ENCODE measurements around the gene LRP1-AS.

The LRP1-AS gene

GRCh38 chr12:57171668-57172067 lies 24.2 kb upstream of the LRP1-AS start:
- H3K36me3 Mint-ChIP-seq (ENCODE audit: low read depth): no peaks in the 10 kb centered on the region
- H3K27me3 Mint-ChIP-seq: no peaks in the 10 kb centered on the region
- peaks cover 9% of the 10 kb centered on the region for H3K4me1 Mint-ChIP-seq (ENCODE audit: low read depth)
- no peak overlapping the region for H3K4me3 Mint-ChIP-seq
- H3K27ac Mint-ChIP-seq: no peak overlapping the region
- H3K9me3 Mint-ChIP-seq: no peaks in the 10 kb centered on the region
- no peak for DNase-seq

- H3K9me3 Mint-ChIP-seq: no peaks in the 10 kb centered on the region
- no peak for DNase-seq
- H3K4me3 Mint-ChIP-seq: no peak overlapping the region
- H3K27me3 Mint-ChIP-seq: no peaks in the 10 kb centered on the region
- peaks cover 13% of the 10 kb centered on the region for H3K4me1 Mint-ChIP-seq (ENCODE audit: low read depth)
- no peak overlapping the region for H3K27ac Mint-ChIP-seq
- no peaks in the 10 kb centered on the region for H3K36me3 Mint-ChIP-seq (ENCODE audit: low read depth)
These were observed 23.5 kb upstream of the LRP1-AS start for GRCh38 chr12:57170927-57171326.

- Mint-ChIP-seq H3K4me3 (no peak overlapping the region), H3K27me3 (no peaks in the 10 kb centered on the region), H3K36me3 (ENCODE audit: low read depth) (no peaks in the 10 kb centered on the region), H3K27ac (no peak overlapping the region), H3K9me3 (no peaks in the 10 kb centered on the region), H3K4me1 (ENCODE audit: low read depth) (peaks cover 13% of the 10 kb centered on the region)
- DNase-seq: no peak
These were observed 23.0 kb upstream of the LRP1-AS start for GRCh38 chr12:57170408-57170807.

GRCh38 chr12:57169969-57170368 lies 22.6 kb upstream of the LRP1-AS start:
- H3K27ac Mint-ChIP-seq: no peak overlapping the region
- H3K36me3 Mint-ChIP-seq (ENCODE audit: low read depth): no peaks in the 10 kb centered on the region
- H3K9me3 Mint-ChIP-seq: no peaks in the 10 kb centered on the region
- H3K27me3 Mint-ChIP-seq: no peaks in the 10 kb centered on the region
- DNase-seq: no peak
- peaks cover 13% of the 10 kb centered on the region for H3K4me1 Mint-ChIP-seq (ENCODE audit: low read depth)
- no peak overlapping the region for H3K4me3 Mint-ChIP-seq

GRCh38 chr12:57169046-57169795 lies 21.8 kb upstream of the LRP1-AS start:
- Mint-ChIP-seq H3K27me3 (no peaks in the 10 kb centered on the region), H3K4me1 (ENCODE audit: low read depth) (peaks cover 13% of the 10 kb centered on the region), H3K36me3 (ENCODE audit: low read depth) (no peaks in the 10 kb centered on the region), H3K9me3 (no peaks in the 10 kb centered on the region), H3K27ac (no peak overlapping the region), H3K4me3 (no peak overlapping the region)
- DNase-seq: no peak

GRCh38 chr12:57168058-57168457 lies 20.6 kb upstream of the LRP1-AS start:
- Mint-ChIP-seq H3K4me1 (ENCODE audit: low read depth) (peaks cover 13% of the 10 kb centered on the region), H3K27me3 (no peaks in the 10 kb centered on the region), H3K9me3 (no peaks in the 10 kb centered on the region), H3K36me3 (ENCODE audit: low read depth) (no peaks in the 10 kb centered on the region), H3K4me3 (no peak overlapping the region), H3K27ac (no peak overlapping the region)
- DNase-seq: no peak

GRCh38 chr12:57166971-57167371 lies 19.6 kb upstream of the LRP1-AS start:
- Mint-ChIP-seq H3K9me3 (no peaks in the 10 kb centered on the region), H3K36me3 (ENCODE audit: low read depth) (no peaks in the 10 kb centered on the region), H3K27me3 (no peaks in the 10 kb centered on the region), H3K4me1 (ENCODE audit: low read depth) (peaks cover 13% of the 10 kb centered on the region), H3K4me3 (no peak overlapping the region), H3K27ac (peak overlapping the region; percentile 72)
- DNase-seq: peak; percentile 52

- no peak for DNase-seq
- Mint-ChIP-seq H3K4me3 (no peak overlapping the region), H3K36me3 (ENCODE audit: low read depth) (no peaks in the 10 kb centered on the region), H3K27ac (no peak overlapping the region), H3K27me3 (no peaks in the 10 kb centered on the region), H3K4me1 (ENCODE audit: low read depth) (peaks cover 13% of the 10 kb centered on the region), H3K9me3 (no peaks in the 10 kb centered on the region)
These were observed 18.3 kb upstream of the LRP1-AS start for GRCh38 chr12:57165741-57166140.

GRCh38 chr12:57164966-57165625 lies 17.7 kb upstream of the LRP1-AS start:
- no peaks in the 10 kb centered on the region for H3K36me3 Mint-ChIP-seq (ENCODE audit: low read depth)
- no peaks in the 10 kb centered on the region for H3K27me3 Mint-ChIP-seq
- H3K4me3 Mint-ChIP-seq: no peak overlapping the region
- no peak for DNase-seq
- peaks cover 13% of the 10 kb centered on the region for H3K4me1 Mint-ChIP-seq (ENCODE audit: low read depth)
- no peak overlapping the region for H3K27ac Mint-ChIP-seq
- H3K9me3 Mint-ChIP-seq: no peaks in the 10 kb centered on the region

- no peaks in the 10 kb centered on the region for H3K36me3 Mint-ChIP-seq (ENCODE audit: low read depth)
- no peak overlapping the region for H3K27ac Mint-ChIP-seq
- H3K4me1 Mint-ChIP-seq (ENCODE audit: low read depth): peaks cover 13% of the 10 kb centered on the region
- H3K9me3 Mint-ChIP-seq: no peaks in the 10 kb centered on the region
- H3K4me3 Mint-ChIP-seq: no peak overlapping the region
- no peak for DNase-seq
- no peaks in the 10 kb centered on the region for H3K27me3 Mint-ChIP-seq
These were observed 17.0 kb upstream of the LRP1-AS start for GRCh38 chr12:57164454-57164853.

GRCh38 chr12:57162553-57163125 lies 15.2 kb upstream of the LRP1-AS start:
- Mint-ChIP-seq H3K9me3 (no peaks in the 10 kb centered on the region), H3K4me1 (ENCODE audit: low read depth) (peaks cover 16% of the 10 kb centered on the region), H3K4me3 (no peak overlapping the region), H3K27ac (no peak overlapping the region), H3K36me3 (ENCODE audit: low read depth) (no peaks in the 10 kb centered on the region), H3K27me3 (no peaks in the 10 kb centered on the region)
- no peak for DNase-seq

GRCh38 chr12:57161491-57161890 lies 14.1 kb upstream of the LRP1-AS start:
- Mint-ChIP-seq H3K9me3 (no peaks in the 10 kb centered on the region), H3K4me1 (ENCODE audit: low read depth) (peaks cover 7% of the 10 kb centered on the region), H3K4me3 (no peak overlapping the region), H3K27ac (no peak overlapping the region), H3K27me3 (no peaks in the 10 kb centered on the region), H3K36me3 (ENCODE audit: low read depth) (no peaks in the 10 kb centered on the region)
- no peak for DNase-seq

GRCh38 chr12:57160741-57161140 lies 13.3 kb upstream of the LRP1-AS start:
- H3K27me3 Mint-ChIP-seq: no peaks in the 10 kb centered on the region
- H3K36me3 Mint-ChIP-seq (ENCODE audit: low read depth): no peaks in the 10 kb centered on the region
- peaks cover 4% of the 10 kb centered on the region for H3K4me1 Mint-ChIP-seq (ENCODE audit: low read depth)
- no peak overlapping the region for H3K4me3 Mint-ChIP-seq
- H3K27ac Mint-ChIP-seq: no peak overlapping the region
- H3K9me3 Mint-ChIP-seq: no peaks in the 10 kb centered on the region
- DNase-seq: no peak

GRCh38 chr12:57160040-57160439 lies 12.6 kb upstream of the LRP1-AS start:
- Mint-ChIP-seq H3K27me3 (no peaks in the 10 kb centered on the region), H3K36me3 (ENCODE audit: low read depth) (no peaks in the 10 kb centered on the region), H3K4me1 (ENCODE audit: low read depth) (peaks cover 4% of the 10 kb centered on the region), H3K27ac (no peak overlapping the region), H3K4me3 (no peak overlapping the region), H3K9me3 (no peaks in the 10 kb centered on the region)
- DNase-seq: no peak

GRCh38 chr12:57159311-57159710 lies 11.9 kb upstream of the LRP1-AS start:
- Mint-ChIP-seq H3K27me3 (no peaks in the 10 kb centered on the region), H3K36me3 (ENCODE audit: low read depth) (no peaks in the 10 kb centered on the region), H3K27ac (no peak overlapping the region), H3K4me3 (no peak overlapping the region), H3K9me3 (no peaks in the 10 kb centered on the region), H3K4me1 (ENCODE audit: low read depth) (peaks cover 4% of the 10 kb centered on the region)
- no peak for DNase-seq
